Stimulated activated CD8-positive, alpha-beta memory T cell treated with anti-CD3 and anti-CD28 coated beads, Interleukin-15, amount 100 ng/mL, for 24 hours (primary cell): ENCODE data around the gene EMSY.
"Not testable (repeated sequence)": the region's sequence is repeated elsewhere in the genome, so short reads cannot be mapped to it uniquely, and the experiment has no call there.

ENCODE experiments used
- DNase-seq: peaks from one replicate; pipeline ENCODE4 v3.0.0-alpha.2; 2020; ENCODE audit warnings: low read depth

Gene EMSY

DNA sequence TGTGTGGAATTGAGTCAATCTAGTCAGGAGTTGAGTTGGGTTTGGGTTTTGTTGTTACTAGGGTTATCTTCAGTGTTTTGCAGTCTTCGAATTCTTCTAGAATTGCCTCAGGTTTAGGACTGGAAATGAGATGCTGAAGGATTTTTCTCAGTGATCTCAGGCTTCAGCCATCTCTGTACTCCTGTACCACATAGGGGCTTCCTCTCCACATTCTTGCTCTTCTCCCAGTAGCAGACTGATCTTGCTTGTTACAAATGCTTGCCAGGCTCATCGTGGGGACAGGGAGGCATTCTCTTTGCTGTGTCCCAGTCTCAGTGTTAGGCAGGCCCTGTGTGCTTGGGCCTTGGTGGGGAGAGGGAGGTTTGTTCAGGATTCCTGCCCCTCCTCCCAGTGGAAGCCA lies 129.6 kb downstream of the EMSY start:
- no peak for DNase-seq

DNA sequence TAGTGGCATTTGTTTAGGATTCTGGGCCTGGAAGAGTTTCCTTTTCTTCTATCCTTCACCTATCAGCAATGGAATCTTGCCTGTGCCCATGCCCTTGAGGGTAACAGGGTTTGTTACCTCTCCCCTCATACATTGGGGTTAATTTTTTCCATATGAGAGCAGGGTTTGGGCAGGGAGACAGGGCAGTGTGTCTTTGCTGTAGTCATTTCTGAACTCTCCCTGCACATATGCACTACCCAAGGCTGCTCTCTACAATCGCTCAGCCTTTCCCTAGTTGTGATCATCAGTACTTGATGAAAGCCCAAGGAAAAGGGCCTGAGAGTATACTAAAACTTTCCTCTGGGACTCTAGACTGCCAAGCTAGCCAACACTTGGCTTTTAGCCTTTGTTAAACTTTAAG lies 130.1 kb downstream of the EMSY start:
- no peak for DNase-seq

GRCh38 chr11:76577226-76577920 lies 132.6 kb downstream of the EMSY start:
- no peak for DNase-seq

- no peak for DNase-seq
Observed at GRCh38 chr11:76577921-76578653, 133.3 kb downstream of the EMSY start.

GRCh38 chr11:76578654-76579055 lies 133.8 kb downstream of the EMSY start:
- no peak for DNase-seq

DNA sequence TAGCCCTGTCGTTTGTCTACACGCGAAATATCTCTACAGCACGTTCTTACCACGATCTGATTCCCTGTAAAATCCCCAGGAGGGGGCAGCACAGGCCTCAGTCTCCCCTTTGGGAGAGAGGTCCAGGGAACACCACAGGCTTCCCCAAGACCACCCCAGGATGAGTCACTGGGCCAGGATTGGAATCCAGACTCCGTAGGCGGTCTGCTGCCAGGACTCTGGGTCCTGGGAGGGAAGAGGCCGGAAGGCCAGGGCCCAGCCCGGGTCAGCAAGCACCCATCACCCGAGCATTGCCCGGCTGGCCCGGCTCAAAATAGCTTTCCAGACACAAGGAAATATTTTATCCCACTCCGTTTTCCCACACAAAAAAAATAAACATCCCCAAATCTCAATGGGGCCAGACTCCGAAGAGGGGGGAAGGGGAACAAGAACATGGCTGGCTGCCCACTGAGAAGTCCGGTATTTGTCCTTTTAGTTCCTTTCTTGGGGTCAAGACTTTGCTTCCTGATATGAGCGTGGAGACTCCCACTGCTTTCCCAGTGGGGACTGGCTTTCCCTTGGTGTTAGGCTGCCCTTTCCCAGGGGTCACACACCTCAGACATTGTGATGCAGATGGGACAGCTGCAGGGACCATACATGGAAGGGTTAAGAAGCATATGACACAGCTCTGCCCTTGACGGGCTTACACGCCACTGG lies 134.4 kb downstream of the EMSY start:
- DNase-seq: no peak

- DNase-seq: no peak
Observed at GRCh38 chr11:76579752-76580151, 134.9 kb downstream of the EMSY start.

DNA sequence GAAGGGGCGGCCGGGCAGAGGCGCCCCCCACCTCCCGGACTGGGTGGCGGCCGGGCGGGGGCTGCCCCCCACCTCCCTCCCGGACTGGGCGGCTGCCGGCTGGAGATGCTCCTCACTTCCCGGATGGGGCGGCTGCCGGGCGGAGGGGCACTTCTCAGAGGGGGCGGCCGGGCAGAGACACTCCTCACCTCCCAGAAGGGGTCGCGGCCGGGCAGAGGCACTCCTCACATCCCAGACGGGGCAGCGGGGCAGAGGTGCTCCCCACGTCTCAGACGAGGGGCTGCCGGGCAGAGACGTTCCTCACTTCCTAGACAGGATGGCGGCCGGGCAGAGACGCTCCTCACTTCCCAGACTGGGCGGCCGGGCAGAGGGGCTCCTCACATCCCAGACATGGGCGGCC lies 137.7 kb downstream of the EMSY start:
- DNase-seq: not testable (repeated sequence)

DNA sequence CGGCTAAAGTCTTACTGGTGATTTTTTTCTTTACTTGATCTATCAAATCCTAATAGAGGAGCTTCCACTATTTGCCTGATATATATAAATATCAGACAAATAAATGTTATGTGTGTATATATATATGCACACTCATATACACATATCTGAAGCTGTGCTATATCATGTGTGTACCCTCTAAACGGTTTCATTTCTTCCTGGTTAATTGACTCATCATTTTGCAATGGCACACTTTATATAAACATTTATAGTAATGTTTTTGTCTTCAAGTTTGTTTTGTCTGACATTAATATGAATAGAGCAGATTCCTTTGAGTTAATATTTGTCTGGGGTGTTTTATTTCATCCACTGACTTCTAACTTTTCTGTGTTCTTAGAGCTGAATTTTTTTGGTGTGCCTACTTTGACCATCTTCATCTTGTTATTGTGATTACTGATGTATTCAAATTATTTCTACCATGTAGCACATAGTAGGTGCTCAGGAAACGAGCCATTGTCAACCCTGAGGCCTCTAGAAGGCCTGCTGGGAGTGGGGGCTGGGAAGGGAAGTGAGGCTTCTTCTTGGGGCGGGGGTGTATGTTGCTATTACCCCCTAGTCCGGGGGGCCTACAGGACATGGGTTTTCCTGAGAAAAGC lies 143.1 kb downstream of the EMSY start:
- DNase-seq: no peak

GRCh38 chr11:76588455-76589325 lies 143.9 kb downstream of the EMSY start:
- DNase-seq: no peak

GRCh38 chr11:76589477-76589876 lies 144.7 kb downstream of the EMSY start:
- DNase-seq: no peak

DNA sequence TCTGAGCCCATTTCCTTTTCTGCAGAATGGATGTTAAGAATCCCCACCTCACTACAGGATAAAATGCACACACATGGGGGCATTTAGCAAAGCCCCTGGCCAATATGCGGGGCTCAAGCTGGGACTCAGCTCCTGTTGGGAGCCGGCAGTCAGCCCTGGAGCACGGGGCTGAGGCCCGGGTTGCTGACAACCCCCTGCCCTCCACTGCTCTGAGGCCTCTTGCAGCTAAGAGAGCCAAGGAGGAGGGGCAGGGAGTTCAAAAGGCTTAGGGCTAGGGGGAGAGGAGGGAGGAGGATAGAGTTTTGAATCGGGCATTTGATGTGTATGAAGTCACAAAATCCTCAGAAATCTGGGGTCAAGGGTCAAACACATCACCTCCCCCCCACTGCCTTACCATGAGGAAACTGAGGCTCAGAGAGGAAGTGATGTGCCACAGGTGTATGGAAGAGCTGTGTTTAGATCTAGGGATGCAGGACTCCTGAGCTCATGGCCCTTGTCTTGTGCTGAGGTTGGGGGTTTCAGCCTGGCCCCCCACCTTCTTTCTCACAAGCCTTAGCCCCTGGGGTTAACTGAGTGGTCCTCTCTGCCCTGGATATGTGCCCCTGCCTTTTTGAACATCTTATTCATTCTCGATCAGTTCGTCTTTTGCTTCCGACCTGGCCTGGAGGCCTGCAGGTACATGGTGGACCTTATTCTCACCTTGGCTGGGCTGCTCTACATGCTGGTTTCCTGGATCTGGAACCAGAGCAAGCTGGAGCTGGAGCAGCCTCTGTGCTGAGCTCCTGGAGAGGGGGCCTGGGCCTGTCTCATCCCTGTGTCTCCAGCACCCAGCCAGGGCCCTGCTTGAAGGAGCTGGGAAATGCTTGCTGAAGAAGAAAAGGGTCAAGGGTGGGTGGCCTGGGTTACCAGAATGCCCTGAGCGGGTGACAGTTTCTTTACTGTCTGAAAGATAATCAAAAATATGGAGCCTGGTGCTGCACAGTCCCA lies 145.4 kb downstream of the EMSY start:
- DNase-seq: no peak

DNA sequence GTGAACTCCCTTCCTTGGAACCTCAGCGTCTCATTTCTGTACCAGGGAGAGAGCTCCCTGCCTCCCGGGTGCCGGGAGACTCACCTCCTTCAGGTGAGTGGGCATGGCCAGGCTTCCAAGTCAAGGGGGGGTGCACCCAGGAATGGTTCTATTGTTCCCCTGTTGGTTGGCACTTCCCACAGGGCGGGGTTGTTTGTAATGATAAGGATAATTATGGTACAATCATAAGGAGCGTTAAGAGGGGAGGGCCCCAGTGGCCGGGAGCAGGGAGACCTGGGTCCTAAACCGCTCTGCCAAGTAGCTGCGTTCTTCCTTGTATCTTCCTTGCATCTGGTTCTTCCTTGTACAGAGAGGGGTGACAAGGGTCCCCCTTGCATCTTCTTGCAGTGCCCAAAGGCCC lies 146.6 kb downstream of the EMSY start:
- no peak for DNase-seq

DNA sequence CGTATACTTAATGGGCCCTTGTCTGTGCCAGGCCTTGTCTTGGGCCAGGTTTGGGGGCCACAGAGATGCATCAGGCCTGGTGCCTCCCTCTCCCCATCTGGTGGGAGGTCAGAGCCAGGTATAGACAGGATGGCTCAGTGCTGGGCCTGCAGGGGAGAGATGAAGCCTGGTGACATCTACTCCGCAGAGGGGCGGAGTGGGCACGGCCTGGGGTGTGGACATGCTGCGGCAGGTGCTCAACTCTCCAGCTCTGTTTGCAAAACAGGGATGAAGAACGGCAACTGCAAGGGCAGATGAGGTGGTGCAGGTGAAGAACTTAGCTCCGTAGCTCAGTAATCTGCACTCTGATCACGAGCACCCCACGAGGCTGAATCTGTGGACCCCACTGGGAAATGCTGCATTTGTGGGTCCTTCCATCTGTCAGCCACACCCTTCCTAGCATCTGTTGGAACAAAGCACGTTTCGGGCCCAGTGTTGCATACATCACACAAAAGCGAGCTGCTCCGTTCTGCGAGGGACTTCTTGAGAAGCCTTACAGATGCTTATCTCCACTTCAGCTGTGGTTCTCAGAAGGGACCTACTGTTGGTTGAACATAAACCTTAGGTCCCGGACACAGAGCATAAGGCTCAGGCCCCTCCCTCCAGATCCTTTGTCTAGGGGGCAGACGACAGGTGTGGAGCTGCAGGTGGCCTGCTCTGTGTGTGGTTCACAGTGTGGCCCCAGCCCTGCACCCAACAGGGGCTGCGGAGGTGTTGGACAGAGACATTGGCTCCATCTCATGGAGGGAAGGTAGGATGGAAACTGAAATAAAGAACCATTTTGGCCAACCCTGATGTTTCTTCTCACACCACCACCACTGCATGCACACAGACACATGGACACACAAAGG lies 147.5 kb downstream of the EMSY start:
- DNase-seq: no peak

DNA sequence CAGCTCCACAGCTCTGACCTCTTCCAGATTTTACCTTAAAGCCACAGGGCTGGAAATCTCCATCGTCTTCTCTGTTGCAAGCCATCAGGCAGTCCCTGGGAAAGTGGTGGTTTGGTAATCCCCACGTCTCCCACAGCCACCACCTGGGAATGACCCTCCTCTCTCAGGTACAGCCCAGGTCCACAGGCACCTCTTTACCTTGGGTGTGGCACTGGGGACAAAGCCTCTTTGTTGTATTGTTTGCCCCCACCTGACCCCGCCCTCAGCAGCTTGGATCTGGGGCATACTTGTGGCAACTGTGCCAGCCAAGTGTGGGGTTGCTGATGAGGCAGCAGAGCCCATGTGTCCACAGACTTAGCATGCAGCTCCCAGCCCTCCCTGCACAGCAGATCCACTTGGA lies 148.1 kb downstream of the EMSY start:
- DNase-seq: no peak

- DNase-seq: not testable (repeated sequence)
Observed at GRCh38 chr11:76595091-76595490, 150.3 kb downstream of the EMSY start.

DNA sequence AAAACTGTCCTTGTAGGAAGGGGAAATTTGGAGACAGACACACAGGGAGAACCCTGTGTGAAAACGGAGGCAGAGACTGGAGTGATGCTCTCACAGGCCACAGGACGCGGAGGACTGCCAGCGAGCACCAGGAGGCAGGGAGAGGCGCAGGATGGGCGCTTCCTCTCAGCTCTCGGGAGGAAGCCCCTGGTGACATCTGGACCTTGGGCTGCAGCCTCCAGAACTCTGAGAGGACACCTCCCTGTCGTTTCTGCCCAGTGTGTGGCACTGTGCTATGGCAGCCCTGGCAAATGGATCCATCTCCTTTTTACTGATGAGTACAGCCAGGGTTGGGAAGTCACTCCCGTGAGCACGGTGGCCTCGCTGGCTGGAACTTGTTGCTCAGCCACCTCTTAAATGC lies 151.8 kb downstream of the EMSY start:
- no peak for DNase-seq

GRCh38 chr11:76597533-76598425 lies 153.0 kb downstream of the EMSY start:
- DNase-seq: no peak
